GM12878 (cell line): Measurements from ENCODE around the gene FAS.

ENCODE experiments used
- CHD2 ChIP-seq: IDR thresholded peaks from 2 replicates; pipeline ENCODE4 v1.6.1; 2011; ENCODE audit warnings: low read depth, low read length, improper control_type of control experiment, borderline replicate concordance
- CHD4 ChIP-seq: fragments of 200-600 bp; sonication (generic); IDR thresholded peaks from 2 replicates; pipeline ENCODE4 v1.6.1; 2016; ENCODE audit warnings: mild to moderate bottlenecking
- CTCF ChIP-seq, 3 experiments: IDR thresholded peaks in 2 of 3; conservative IDR thresholded peaks in 1 of 3; 2 replicates each; pipeline ENCODE4 v1.5.1; 2011; ENCODE audit warnings: low read depth in 3 of 3, low read length in 3 of 3, mild to moderate bottlenecking in 3 of 3, control low read depth in 2 of 3, moderate library complexity in 2 of 3, inconsistent platforms in 1 of 3, mixed read lengths in 1 of 3; ENCODE audit not compliant: control insufficient read depth in 2 of 3, insufficient read depth in 1 of 3; ENCODE audit errors: extremely low read depth in 1 of 3
- CUX1 ChIP-seq: IDR thresholded peaks from 2 replicates; pipeline ENCODE4 v1.6.1; 2012; ENCODE audit warnings: improper control_type of control experiment, low read depth, low read length; ENCODE audit not compliant: insufficient replicate concordance
- DPF2 ChIP-seq: fragments of 450-650 bp; IDR thresholded peaks from 2 replicates; pipeline ENCODE4 v1.6.1; 2017; ENCODE audit warnings: mild to moderate bottlenecking
- POLR2AphosphoS5 ChIP-seq: IDR thresholded peaks from 2 replicates; pipeline ENCODE4 v1.6.1; 2011; ENCODE audit warnings: mild to moderate bottlenecking, low read length, inconsistent platforms
- REST ChIP-seq: IDR thresholded peaks from 2 replicates; pipeline ENCODE4 v1.6.1; 2012; ENCODE audit warnings: mild to moderate bottlenecking, low read depth, low read length
- YY1 ChIP-seq: IDR thresholded peaks from 2 replicates; pipeline ENCODE4 v1.6.1; 2011; ENCODE audit warnings: low read depth, mild to moderate bottlenecking, low read length
- ZNF24 ChIP-seq: fragments of 450-650 bp; IDR thresholded peaks from 2 replicates; pipeline ENCODE4 v1.6.1; 2017; ENCODE audit warnings: antibody characterized with exemption, mild to moderate bottlenecking

GRCh38 chr10:89042562-89042961 lies 52.0 kb downstream of the FAS start:
- no peak for TF ChIP-seq REST
- no peak for TF ChIP-seq POLR2AphosphoS5
- TF ChIP-seq CTCF (IDR thresholded peaks at IDR 0.05 in 2 of 3, conservative IDR thresholded peaks at IDR 0.05 in 1 of 3; ENCODE audit: control insufficient read depth in 2 of 3, extremely low read depth in 1 of 3, insufficient read depth in 1 of 3, low read depth in 3 of 3, low read length in 3 of 3), result no peak
- no peak for TF ChIP-seq ZNF24
- TF ChIP-seq YY1, result no peak
- no peak for TF ChIP-seq DPF2
- no peak for TF ChIP-seq CHD2
- no peak for TF ChIP-seq CUX1
- TF ChIP-seq CHD4, result no peak
